Measurements from ENCODE around the gene FARS2.

Gene FARS2

DNA sequence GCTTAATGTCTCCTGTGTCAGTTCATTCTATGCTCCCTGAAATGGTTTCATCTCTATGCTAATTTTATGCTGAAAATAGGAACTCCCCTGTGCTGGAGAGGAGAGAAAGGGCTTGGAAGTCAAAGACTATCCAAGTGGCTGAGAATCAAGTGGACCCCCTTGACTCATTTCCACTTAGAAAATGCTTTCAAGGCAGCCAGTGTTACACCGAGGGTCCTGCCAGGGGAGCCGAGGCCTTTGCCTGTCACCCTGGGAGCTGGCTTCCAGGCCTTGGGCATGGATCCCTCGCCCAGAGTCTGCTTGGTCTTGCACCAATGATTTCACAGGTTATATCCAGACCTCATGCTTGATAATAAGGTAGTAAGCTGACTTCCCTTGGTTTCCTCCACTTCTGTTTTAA, 402.8 kb downstream of the FARS2 start:
- peaks cover 2% of the 10 kb centered on the region for H3K79me1 ChIP-seq (ENCODE audit: low read length)
- no peak overlapping the region for H4K12ac ChIP-seq (ENCODE audit: low read depth, low read length)
- H3K4me2 ChIP-seq (ENCODE audit: low read length): no peak overlapping the region
- no peak overlapping the region for H2AFZ ChIP-seq (ENCODE audit: insufficient read depth, low read length, poor library complexity)
- no peaks in the 10 kb centered on the region for H3K27me3 ChIP-seq (ENCODE audit: insufficient read depth, low read length)
- no peak overlapping the region for H3K27ac ChIP-seq (ENCODE audit: low read depth, low read length)
- no peak overlapping the region for H3K4ac ChIP-seq (ENCODE audit: low read depth, low read length)
- H3K23ac ChIP-seq (ENCODE audit: low read length): no peak overlapping the region
- H4K8ac ChIP-seq (ENCODE audit: low read depth, low read length): no peak overlapping the region
- H3K36me3 ChIP-seq (ENCODE audit: control insufficient read depth in 1 of 2, insufficient read depth in 2 of 2, low read length in 2 of 2): no peaks in the 10 kb centered on the region
- DNase-seq: no peak
- no peak overlapping the region for H3K14ac ChIP-seq (ENCODE audit: low read length)
- no peak overlapping the region for H2BK5ac ChIP-seq (ENCODE audit: low read depth, low read length, poor library complexity)
- H3K9me3 ChIP-seq (ENCODE audit: insufficient read depth, low read depth, low read length): no peaks in the 10 kb centered on the region
- H3K4me1 ChIP-seq (ENCODE audit: control insufficient read depth in 1 of 2, insufficient read depth in 2 of 2, low read length in 2 of 2): peaks cover 6 to 7% of the 10 kb centered on the region in 2 experiments
- no peak overlapping the region for H3K9ac ChIP-seq (ENCODE audit: low read length)
- peak overlapping the region; percentile 71 for H2BK12ac ChIP-seq (ENCODE audit: low read length)
- H3K18ac ChIP-seq (ENCODE audit: low read length): no peak overlapping the region
- no peak overlapping the region for H2BK120ac ChIP-seq (ENCODE audit: insufficient read depth, low read length, poor library complexity)
- no peaks in the 10 kb centered on the region for H3K79me2 ChIP-seq (ENCODE audit: control insufficient read depth, insufficient read depth, low read length, poor library complexity)
- H2AK5ac ChIP-seq (ENCODE audit: low read length): no peak overlapping the region
- WGBS (ENCODE audit: extremely low coverage, insufficient coverage, insufficient read length): no CpG with 5 or more reads among the region's 3 CpGs
- H3K4me3 ChIP-seq (ENCODE audit: low read depth, low read length): no peak overlapping the region
- no peak overlapping the region for H4K91ac ChIP-seq (ENCODE audit: low read depth, low read length)

DNA sequence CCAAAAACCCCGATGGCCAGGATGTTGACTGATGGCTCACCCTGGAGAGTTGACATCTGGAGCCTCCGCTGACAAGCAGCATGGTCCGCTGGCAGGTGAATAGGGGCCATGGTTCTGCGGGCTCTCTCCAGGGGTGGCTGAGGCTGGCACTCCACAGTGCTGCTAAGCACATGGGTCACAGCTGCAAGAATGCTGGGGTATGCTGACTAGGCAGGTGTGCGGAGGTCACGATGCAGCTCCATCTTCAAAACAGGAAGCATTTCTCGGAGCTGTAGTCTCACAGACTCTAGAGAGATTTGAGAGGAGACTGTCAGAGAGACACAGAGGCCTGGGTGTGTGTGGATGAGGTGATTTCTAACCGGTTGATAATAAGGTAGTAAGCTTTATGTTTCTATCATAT, 403.9 kb downstream of the FARS2 start:
- Histone ChIP-seq H3K79me1 (ENCODE audit: low read length) (peaks cover 2% of the 10 kb centered on the region), H4K91ac (ENCODE audit: low read depth, low read length) (no peak overlapping the region), H2AK5ac (ENCODE audit: low read length) (no peak overlapping the region), H3K79me2 (ENCODE audit: control insufficient read depth, insufficient read depth, low read length, poor library complexity) (no peaks in the 10 kb centered on the region), H3K9ac (ENCODE audit: low read length) (no peak overlapping the region), H3K27ac (ENCODE audit: low read depth, low read length) (no peak overlapping the region), H3K14ac (ENCODE audit: low read length) (no peak overlapping the region), H3K36me3 (ENCODE audit: control insufficient read depth in 1 of 2, insufficient read depth in 2 of 2, low read length in 2 of 2) (no peaks in the 10 kb centered on the region), H4K8ac (ENCODE audit: low read depth, low read length) (no peak overlapping the region), H3K23ac (ENCODE audit: low read length) (no peak overlapping the region), H3K9me3 (ENCODE audit: insufficient read depth, low read depth, low read length) (no peaks in the 10 kb centered on the region), H3K4me3 (ENCODE audit: low read depth, low read length) (no peak overlapping the region), H2AFZ (ENCODE audit: insufficient read depth, low read length, poor library complexity) (no peak overlapping the region), H3K27me3 (ENCODE audit: insufficient read depth, low read length) (no peaks in the 10 kb centered on the region), H2BK120ac (ENCODE audit: insufficient read depth, low read length, poor library complexity) (no peak overlapping the region), H2BK5ac (ENCODE audit: low read depth, low read length, poor library complexity) (no peak overlapping the region), H3K4me2 (ENCODE audit: low read length) (no peak overlapping the region), H4K12ac (ENCODE audit: low read depth, low read length) (no peak overlapping the region), H2BK12ac (ENCODE audit: low read length) (no peak overlapping the region), H3K18ac (ENCODE audit: low read length) (no peak overlapping the region), H3K4ac (ENCODE audit: low read depth, low read length) (no peak overlapping the region), H3K4me1 (ENCODE audit: control insufficient read depth in 1 of 2, insufficient read depth in 2 of 2, low read length in 2 of 2) (peaks cover 5 to 6% of the 10 kb centered on the region in 2 experiments)
- WGBS (ENCODE audit: extremely low coverage, insufficient coverage, insufficient read length): no CpG with 5 or more reads among the region's 8 CpGs
- no peak for DNase-seq

DNA sequence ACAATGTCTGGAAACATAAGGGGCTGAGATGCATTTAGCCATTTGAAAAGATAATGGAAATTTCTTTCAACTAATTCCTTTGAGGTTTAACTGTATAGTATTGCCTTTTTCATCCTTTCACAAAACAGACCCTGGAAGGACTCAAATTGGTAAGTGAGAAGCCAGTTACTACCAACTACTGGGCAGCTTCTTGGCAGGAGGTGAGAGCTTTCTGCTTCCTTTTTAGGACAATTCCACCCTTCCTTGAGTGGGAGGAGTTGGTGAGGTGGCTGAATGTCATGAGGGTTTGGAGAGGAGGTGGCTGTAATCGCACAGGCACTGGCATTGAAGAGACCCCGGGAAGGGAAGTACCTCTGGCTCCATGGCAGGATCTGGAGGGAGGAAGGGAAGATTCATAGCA, 404.4 kb downstream of the FARS2 start:
- no peak overlapping the region for H3K23ac ChIP-seq (ENCODE audit: low read length)
- no peak overlapping the region for H3K4me3 ChIP-seq (ENCODE audit: low read depth, low read length)
- no peak overlapping the region for H4K8ac ChIP-seq (ENCODE audit: low read depth, low read length)
- no peaks in the 10 kb centered on the region for H3K27me3 ChIP-seq (ENCODE audit: insufficient read depth, low read length)
- H4K91ac ChIP-seq (ENCODE audit: low read depth, low read length): no peak overlapping the region
- no peaks in the 10 kb centered on the region for H3K36me3 ChIP-seq (ENCODE audit: control insufficient read depth in 1 of 2, insufficient read depth in 2 of 2, low read length in 2 of 2)
- H4K12ac ChIP-seq (ENCODE audit: low read depth, low read length): no peak overlapping the region
- H3K18ac ChIP-seq (ENCODE audit: low read length): no peak overlapping the region
- no peaks in the 10 kb centered on the region for H3K9me3 ChIP-seq (ENCODE audit: insufficient read depth, low read depth, low read length)
- DNase-seq: no peak
- H3K27ac ChIP-seq (ENCODE audit: low read depth, low read length): no peak overlapping the region
- H2BK5ac ChIP-seq (ENCODE audit: low read depth, low read length, poor library complexity): no peak overlapping the region
- no peak overlapping the region for H3K4ac ChIP-seq (ENCODE audit: low read depth, low read length)
- H2BK12ac ChIP-seq (ENCODE audit: low read length): no peak overlapping the region
- no peak overlapping the region for H3K14ac ChIP-seq (ENCODE audit: low read length)
- no peaks in the 10 kb centered on the region for H3K79me2 ChIP-seq (ENCODE audit: control insufficient read depth, insufficient read depth, low read length, poor library complexity)
- H3K79me1 ChIP-seq (ENCODE audit: low read length): peaks cover under 1% of the 10 kb centered on the region
- no CpG with 5 or more reads among the region's 2 CpGs for WGBS (ENCODE audit: extremely low coverage, insufficient coverage, insufficient read length)
- no peak overlapping the region for H2BK120ac ChIP-seq (ENCODE audit: insufficient read depth, low read length, poor library complexity)
- no peak overlapping the region for H3K9ac ChIP-seq (ENCODE audit: low read length)
- peaks cover 3 to 6% of the 10 kb centered on the region in 2 experiments for H3K4me1 ChIP-seq (ENCODE audit: control insufficient read depth in 1 of 2, insufficient read depth in 2 of 2, low read length in 2 of 2)
- H3K4me2 ChIP-seq (ENCODE audit: low read length): no peak overlapping the region
- H2AFZ ChIP-seq (ENCODE audit: insufficient read depth, low read length, poor library complexity): no peak overlapping the region
- H2AK5ac ChIP-seq (ENCODE audit: low read length): no peak overlapping the region

DNA sequence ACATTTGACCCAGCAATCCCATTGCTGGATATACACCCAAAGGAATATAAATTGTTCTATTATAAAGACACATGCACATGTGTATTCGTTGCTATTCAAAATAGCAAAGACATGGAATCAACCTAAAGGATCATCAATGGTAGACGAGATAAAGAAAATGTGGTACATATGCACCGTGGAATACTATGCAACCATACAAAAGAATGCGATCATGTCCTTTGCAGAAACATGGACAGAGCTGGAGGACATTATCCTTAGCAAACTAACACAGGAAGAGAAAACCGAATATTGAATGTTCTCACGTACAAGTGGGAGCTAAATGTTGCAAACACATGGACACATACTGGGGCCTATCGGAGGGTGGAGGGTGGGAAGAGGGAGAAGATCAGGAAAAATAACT, 405.4 kb downstream of the FARS2 start:
- Histone ChIP-seq H3K18ac (ENCODE audit: low read length) (no peak overlapping the region), H3K14ac (ENCODE audit: low read length) (no peak overlapping the region), H2BK5ac (ENCODE audit: low read depth, low read length, poor library complexity) (no peak overlapping the region), H3K9me3 (ENCODE audit: insufficient read depth, low read depth, low read length) (no peaks in the 10 kb centered on the region), H3K79me1 (ENCODE audit: low read length) (no peaks in the 10 kb centered on the region), H3K23ac (ENCODE audit: low read length) (no peak overlapping the region), H3K4me3 (ENCODE audit: low read depth, low read length) (no peak overlapping the region), H4K12ac (ENCODE audit: low read depth, low read length) (no peak overlapping the region), H4K91ac (ENCODE audit: low read depth, low read length) (no peak overlapping the region), H3K79me2 (ENCODE audit: control insufficient read depth, insufficient read depth, low read length, poor library complexity) (no peaks in the 10 kb centered on the region), H3K9ac (ENCODE audit: low read length) (no peak overlapping the region), H2AFZ (ENCODE audit: insufficient read depth, low read length, poor library complexity) (no peak overlapping the region), H3K4ac (ENCODE audit: low read depth, low read length) (no peak overlapping the region), H2BK12ac (ENCODE audit: low read length) (no peak overlapping the region), H3K36me3 (ENCODE audit: control insufficient read depth in 1 of 2, insufficient read depth in 2 of 2, low read length in 2 of 2) (no peaks in the 10 kb centered on the region), H2BK120ac (ENCODE audit: insufficient read depth, low read length, poor library complexity) (no peak overlapping the region), H3K27me3 (ENCODE audit: insufficient read depth, low read length) (no peaks in the 10 kb centered on the region), H4K8ac (ENCODE audit: low read depth, low read length) (no peak overlapping the region), H3K4me2 (ENCODE audit: low read length) (no peak overlapping the region), H3K27ac (ENCODE audit: low read depth, low read length) (no peak overlapping the region), H3K4me1 (ENCODE audit: control insufficient read depth in 1 of 2, insufficient read depth in 2 of 2, low read length in 2 of 2) (peaks cover 2 to 6% of the 10 kb centered on the region in 2 experiments), H2AK5ac (ENCODE audit: low read length) (no peak overlapping the region)
- DNase-seq: no peak
- WGBS (ENCODE audit: extremely low coverage, insufficient coverage, insufficient read length): no CpG with 5 or more reads among the region's 7 CpGs
